NOMO-1 treated with DMSO at 0.1 percent for 48 hours (cell line): ENCODE measurements around the gene ZNF726.
"Not testable (repeated sequence)": the region's sequence is repeated elsewhere in the genome, so short reads cannot be mapped to it uniquely, and the experiment has no call there.

ENCODE experiments used
- DNase-seq: peaks from one replicate; lab custom pipeline; 2025; ENCODE audit not compliant: unreplicated experiment; lab: John Stamatoyannopoulos, UW

Gene ZNF726

DNA sequence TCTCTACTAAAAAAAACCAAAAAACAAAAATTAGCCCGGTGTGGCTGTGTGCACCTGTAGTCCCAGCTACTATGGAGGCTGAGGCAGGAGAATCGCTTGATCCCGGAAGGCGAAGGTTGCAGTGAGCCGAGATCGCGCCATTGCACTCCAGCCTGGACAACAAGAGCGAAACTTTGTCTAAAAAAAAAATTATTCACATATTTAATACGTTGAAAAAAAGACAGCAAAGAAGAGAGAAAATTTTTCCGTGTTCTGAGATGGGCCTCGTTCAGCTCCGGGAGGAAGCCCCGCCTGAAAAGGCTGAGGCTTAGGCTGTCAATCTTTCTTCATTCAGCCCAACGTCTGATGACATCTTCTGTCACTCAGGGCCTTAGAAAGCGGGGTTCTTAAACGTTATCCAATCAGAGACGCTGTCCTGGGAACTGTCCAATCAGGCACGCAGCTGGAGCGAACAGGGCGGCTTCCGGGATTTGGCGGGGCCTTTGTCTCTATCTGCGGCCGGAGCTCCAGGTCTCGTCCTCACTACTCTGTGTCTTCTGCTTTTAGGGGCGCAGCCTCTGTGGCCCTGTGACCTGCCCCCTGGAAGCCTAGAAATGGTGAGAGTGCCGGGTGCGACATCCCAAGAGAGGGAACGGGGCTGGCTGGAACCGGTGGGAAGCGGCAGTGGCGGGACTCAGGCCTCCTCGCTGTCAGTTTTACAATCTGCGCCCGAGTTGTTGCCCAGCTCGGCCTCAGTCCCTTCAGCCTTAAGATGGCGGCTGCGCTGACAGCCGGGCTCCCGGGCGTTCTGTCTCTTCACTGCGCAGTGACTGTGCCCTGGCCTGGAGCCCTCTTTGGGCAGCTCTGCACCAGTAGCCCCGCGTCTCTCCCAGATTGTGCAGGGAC lies at the start of gene ZNF726:
Gene ZNF726 (plus strand): TSS at position 485 of the 885 bp plus-strand sequence. CDS start 109 bp downstream, at position 594.
- no peak for DNase-seq

DNA sequence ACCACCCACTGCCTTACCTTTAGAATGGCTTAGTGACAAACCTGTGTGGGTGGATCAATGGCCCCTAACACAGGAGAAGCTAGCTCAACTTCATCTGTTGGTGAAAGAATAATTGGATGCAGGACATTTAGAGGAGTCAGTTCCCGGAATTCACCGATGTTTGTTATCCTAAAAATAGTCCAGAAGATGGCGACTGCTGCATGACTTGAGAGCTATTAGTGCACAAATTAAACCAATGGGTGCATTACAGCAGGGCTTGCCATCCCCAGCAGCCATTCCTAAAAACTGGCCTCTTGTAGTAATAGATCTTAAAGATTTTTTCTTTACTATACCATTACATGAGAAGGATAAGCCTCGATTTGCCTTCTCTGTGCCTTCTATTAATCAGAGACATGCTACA lies 46.8 kb upstream of the ZNF726 start:
- no peak for DNase-seq

GRCh38 chr19:23868630-23869029 lies 46.1 kb upstream of the ZNF726 start:
- DNase-seq, result no peak

DNA sequence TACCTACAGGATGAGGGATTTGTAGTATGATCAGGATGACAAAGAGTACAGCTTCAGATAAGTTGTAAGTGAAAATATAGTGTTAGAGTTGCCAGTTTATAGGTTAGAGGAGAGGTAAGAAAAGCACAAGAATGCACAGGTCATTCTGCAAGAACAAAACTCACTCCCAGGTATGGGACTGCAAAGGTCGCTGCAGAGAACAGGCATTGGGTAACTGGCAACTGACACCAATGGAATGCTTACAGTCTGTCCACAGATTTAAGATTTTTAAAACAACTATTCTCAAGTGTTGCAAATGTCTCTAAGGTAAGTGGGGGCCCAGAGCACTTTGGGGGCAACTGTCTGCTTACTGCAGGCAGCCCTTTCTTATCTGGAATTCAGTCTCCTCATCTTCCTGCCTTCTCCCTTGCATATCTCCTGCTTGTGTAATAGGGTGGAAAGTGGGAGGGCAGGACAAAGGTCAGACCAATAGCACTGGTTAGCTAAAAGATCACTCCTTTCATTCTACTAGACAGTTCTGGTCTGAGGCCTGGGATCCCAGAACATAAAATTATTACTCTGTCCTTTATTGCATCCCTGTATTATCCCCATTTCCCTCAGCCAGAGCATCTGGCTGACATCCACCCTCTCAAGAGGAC lies 42.3 kb upstream of the ZNF726 start:
- DNase-seq, result no peak

- no peak for DNase-seq
These were observed 38.4 kb upstream of the ZNF726 start for GRCh38 chr19:23876261-23876660.

DNA sequence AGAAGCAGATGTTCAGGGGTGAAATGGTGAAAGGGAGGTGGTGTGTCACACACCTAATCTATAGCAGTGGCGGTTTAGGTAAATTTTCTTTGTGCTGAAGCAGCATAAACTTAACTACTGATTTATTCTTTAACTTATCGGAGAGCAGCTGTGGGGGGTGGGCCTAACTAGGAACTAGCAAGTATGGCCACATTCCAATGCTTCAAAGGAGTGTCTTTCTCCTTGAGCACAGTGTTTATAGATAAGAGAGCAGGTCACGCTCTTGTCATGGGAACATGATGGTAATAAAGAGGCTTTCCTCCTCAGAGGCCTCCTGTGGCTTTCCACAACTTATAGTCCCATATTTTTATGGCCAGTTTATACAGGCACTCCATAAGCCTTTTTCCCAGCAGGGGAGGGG lies 37.9 kb upstream of the ZNF726 start:
- DNase-seq, result not testable (repeated sequence)

DNA sequence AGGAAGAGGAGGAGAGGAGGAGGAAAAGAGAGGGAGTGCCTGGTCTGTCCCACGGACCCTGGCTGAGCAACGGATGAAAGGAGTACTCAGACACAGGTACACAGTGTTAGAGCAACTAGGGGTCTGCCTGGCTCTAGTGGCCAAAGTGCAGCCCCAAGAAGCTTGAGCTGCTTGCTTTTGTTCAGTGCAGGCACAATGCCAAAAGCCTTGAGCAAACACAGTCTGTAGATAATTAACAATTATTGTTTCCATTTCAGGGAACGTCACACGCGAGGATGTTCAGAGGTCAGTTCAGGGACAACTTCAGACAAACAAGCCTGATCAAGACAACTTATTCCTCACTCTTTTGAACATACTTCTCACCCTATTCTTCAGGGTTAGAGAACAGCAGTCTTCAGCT lies 32.2 kb upstream of the ZNF726 start:
- no peak for DNase-seq

DNA sequence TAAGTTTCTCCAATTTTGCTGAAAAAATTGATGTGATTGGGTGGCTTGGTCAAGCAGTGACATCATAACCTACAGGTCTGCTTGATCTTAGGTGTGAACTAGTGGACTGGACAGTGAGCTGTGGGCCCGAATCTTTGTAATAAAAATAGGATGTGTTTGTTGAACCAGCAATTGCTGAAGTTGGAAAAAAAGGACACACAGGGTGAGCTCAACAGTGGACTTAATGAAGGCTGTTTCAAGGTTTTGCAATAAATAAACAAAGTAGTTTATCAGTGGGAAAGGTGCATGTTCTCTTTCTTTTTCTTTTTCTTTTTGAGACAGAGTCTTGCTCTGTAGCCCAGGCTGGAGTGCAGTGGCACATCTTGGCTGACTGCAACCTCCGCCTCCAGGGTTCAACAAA lies 30.3 kb upstream of the ZNF726 start:
- DNase-seq, result no peak

DNA sequence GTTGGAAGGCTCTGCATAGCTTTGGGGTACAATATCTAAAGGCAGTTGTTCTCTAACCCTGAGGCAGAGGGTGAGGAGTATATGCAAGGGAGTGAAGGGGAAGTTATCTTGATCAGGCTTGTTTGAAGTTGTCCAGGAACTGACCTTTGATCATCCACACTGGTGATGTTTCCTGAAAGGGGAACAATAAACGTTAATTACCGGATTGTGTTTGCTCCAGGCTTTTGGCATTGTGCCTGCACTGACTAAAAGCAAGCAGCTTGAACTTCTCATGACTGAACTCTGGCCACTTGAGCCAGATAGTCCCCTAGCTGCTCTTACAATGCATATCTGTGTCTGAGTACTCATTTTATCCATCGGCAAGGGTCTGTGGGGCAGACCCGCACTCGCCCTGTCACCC lies 27.0 kb upstream of the ZNF726 start:
- no peak for DNase-seq

- DNase-seq, result not testable (repeated sequence)
These were observed 18.6 kb upstream of the ZNF726 start for GRCh38 chr19:23896096-23896495.

DNA sequence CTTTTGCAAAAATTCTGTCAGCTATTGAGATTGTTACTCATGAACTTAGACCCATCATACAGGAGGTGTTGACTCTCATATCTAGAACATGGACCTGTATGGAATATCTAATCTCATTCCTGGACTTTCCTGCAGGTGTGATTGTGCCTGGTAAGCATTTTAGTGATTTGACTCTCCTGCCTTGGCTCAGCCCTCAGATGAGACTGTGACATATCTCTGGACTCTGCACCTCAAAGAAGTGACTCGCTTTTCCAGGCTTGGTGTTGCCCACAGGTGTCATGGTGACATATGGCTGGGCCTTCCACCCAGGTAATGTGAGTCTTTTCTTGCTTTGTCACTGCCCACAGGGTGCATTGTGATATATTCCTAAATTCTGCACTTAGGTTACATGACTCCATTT lies 17.8 kb upstream of the ZNF726 start:
- DNase-seq, result no peak

GRCh38 chr19:23901360-23901759 lies 13.3 kb upstream of the ZNF726 start:
- no peak for DNase-seq

DNA sequence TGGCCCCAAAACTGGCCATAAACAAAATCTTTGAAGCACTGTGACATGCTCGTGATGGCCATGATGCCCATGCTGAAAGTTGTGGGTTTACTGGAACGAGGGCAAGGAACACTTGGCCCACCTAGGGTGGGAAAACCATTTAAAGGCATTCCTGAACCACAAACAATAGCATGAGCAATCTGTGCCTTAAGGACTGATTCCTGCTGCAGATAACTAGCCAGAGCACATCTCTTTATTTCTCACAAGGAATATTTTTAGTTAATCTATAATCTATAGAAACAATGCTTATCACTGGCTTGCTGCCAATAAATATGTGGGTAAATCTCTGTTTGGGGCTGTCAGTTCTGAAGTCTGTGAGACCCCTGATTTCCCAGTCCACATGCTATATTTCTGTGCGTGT lies 10.3 kb upstream of the ZNF726 start:
- no peak for DNase-seq

DNA sequence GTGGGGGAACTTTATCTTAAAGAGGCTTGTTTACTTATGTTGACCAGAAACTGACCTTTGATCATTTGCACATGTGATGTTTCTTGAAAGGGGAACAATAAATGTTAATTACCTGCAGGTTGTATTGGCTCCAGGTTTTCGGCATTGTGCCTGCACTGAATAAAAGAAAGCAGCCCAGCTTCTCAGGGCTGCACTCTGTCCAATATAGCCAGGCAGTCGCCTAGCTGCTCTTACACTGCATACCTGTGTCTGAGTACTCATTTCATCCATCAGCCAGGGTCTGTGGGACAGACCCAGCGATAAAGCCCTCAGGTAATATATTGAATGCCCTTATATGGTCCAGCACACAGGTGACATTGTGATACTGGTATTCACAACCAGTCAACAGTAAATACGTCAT lies 8.9 kb upstream of the ZNF726 start:
- no peak for DNase-seq

DNA sequence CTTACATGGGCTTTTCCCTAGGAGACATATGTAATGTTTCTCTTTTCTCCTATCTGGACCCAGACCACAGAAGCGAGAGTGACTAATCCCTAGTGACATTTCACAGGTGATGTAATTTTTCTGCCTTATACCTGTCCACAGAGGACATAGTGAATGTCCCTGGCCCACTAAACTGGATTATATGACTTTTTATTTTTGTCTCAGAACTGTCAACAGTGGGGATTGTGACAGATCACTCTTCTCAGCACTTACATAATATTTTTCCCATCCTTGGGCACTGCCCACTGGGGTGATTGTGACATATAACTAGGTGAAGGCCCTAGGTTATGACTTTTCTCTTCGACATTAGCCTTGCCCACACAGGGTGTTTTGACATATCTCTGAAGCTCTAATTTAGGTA lies 7.9 kb upstream of the ZNF726 start:
- no peak for DNase-seq

DNA sequence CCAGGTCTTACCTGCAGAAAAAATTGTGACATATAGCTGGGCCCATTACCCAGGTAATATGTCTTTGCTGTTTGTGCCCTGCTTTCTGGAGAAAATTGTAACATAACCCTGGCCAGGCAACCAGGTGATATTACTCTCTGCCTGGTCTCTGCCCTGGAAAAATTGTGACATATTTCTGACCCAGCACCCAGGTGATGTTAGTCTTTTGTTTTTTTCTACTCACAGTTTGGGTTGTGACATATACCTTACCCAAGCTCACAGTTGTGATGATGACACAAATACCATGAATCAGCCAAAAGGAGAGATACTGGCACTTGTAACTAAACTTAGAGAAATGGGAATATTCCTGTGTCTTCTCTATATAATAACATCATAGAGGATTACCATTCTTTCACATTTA lies 6.5 kb upstream of the ZNF726 start:
- no peak for DNase-seq

GRCh38 chr19:23909222-23909621 lies 5.5 kb upstream of the ZNF726 start:
- no peak for DNase-seq

- DNase-seq, result no peak
These were observed 755 bp upstream of the ZNF726 start for GRCh38 chr19:23913931-23914330.

DNA sequence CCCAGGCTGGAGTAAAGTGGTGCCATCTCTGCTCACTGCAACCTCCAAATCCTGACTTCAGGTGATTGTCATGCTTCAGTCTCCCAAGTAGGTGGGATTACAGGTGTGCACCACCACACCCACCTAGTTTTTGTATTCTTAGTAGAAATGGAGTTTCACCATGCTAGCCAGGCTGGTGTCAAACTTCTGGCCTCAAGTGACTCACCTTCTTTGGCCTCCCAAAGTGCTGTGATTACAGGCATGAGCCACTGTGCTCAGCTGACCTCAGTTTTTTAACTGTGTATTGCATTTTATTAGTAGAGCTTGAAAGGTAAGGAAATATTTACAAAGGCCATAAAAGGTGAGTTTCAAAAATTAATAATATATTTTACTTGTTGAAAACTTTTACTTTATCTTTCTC lies 2.3 kb downstream of the ZNF726 start:
- DNase-seq, result no peak

GRCh38 chr19:23917856-23918255 lies 3.2 kb downstream of the ZNF726 start:
- no peak for DNase-seq

GRCh38 chr19:23925285-23925684 lies 10.6 kb downstream of the ZNF726 start:
- no peak for DNase-seq

DNA sequence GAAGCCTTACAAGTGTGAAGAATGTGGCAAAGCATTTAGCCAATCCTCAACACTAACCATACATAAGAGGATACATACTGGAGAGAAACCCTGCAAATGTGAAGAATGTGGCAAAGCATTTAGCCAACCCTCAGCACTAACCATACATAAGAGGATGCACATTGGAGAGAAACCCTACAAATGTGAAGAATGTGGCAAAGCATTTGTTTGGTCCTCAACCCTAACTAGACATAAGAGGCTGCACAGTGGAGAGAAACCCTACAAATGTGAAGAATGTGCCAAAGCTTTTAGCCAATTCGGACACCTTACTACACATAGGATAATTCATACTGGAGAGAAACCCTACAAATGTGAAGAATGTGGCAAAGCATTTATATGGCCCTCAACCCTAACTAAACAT lies 18.2 kb downstream of the ZNF726 start:
- DNase-seq, result no peak

DNA sequence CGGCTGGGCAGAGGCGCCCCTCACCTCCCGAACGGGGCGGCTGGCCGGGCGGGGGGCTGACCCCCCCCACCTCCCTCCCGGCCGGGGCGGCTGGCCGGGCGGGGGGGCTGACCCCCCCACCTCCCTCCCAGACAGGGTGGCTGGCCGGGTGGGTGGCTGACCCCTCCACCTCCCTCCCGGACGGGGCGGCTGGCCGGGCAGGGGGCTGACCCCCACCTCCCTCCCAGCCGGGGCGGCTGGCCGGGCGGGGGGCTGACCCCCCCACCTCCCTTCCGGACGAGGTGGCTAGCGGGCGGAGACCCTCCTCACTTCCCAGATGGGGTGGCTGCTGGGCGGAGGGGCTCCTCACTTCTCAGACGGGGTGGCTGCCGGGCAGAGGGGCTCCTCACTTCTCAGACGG lies 22.3 kb downstream of the ZNF726 start:
- not testable (repeated sequence) for DNase-seq
